ENCODE data around the gene HS6ST2.

The HS6ST2 gene

DNA sequence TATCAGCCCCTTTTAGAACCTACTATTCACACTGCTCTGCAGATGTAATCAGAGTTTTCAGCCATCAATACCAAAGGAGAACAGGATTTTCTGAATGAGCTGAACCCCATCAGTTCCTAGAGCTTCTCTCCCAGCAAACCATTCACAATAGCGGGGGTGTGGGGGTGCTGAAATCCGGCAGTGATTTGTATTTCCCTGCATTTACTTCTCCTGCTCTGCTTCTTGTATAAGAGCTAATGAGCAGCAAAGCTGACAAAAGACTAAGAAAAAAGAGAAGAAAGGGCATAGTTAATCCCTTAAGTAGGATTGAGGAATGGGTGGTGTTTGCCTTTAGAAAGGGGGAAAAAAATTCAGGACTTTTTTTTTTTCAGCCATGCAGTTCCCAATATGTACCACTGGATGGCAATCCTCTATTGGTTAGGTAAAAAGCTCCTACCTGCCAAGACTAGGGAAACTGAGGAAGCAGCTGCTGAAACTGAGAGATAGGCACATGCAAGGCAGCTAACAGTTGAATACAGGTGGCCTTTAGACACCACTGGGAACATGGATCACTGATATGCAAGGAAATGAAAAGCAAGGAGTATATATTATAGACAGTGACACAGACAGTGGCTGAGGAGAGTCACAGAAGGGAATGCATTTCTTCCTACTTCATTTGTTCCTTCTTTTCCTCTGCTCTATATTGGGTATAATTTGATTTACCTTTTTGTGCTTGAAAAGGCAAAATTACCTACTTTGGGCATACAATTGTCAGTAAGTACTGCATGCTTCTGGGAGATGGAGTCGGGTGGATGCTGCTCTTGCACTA lies 217.9 kb downstream of the HS6ST2 start:
- peak; percentile 4 for DNase-seq (ENCODE audit: low read depth)
- no peak overlapping the region for H3K4me3 ChIP-seq (replicated peaks; ENCODE audit: low read depth, low read length)
- TF ChIP-seq, protein P1, sequence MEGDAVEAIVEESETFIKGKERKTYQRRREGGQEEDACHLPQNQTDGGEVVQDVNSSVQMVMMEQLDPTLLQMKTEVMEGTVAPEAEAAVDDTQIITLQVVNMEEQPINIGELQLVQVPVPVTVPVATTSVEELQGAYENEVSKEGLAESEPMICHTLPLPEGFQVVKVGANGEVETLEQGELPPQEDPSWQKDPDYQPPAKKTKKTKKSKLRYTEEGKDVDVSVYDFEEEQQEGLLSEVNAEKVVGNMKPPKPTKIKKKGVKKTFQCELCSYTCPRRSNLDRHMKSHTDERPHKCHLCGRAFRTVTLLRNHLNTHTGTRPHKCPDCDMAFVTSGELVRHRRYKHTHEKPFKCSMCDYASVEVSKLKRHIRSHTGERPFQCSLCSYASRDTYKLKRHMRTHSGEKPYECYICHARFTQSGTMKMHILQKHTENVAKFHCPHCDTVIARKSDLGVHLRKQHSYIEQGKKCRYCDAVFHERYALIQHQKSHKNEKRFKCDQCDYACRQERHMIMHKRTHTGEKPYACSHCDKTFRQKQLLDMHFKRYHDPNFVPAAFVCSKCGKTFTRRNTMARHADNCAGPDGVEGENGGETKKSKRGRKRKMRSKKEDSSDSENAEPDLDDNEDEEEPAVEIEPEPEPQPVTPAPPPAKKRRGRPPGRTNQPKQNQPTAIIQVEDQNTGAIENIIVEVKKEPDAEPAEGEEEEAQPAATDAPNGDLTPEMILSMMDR (IDR thresholded peaks at IDR 0.05; ENCODE audit: low read length, missing control alignments) = peak; percentile 63

- TF ChIP-seq, protein P1 (IDR thresholded peaks at IDR 0.05; ENCODE audit: low read length, missing control alignments) = no peak
- H3K4me3 ChIP-seq (replicated peaks; ENCODE audit: low read depth, low read length) = no peak overlapping the region
- DNase-seq (ENCODE audit: low read depth) = no peak
Observed at GRCh38 chrX:132738951-132739350, 219.5 kb downstream of the HS6ST2 start.

GRCh38 chrX:132737743-132738142 lies 220.7 kb downstream of the HS6ST2 start:
- TF ChIP-seq, protein P1 (IDR thresholded peaks at IDR 0.05; ENCODE audit: low read length, missing control alignments) = no peak
- H3K4me3 ChIP-seq (replicated peaks; ENCODE audit: low read depth, low read length) = no peak overlapping the region
- no peak for DNase-seq (ENCODE audit: low read depth)

DNA sequence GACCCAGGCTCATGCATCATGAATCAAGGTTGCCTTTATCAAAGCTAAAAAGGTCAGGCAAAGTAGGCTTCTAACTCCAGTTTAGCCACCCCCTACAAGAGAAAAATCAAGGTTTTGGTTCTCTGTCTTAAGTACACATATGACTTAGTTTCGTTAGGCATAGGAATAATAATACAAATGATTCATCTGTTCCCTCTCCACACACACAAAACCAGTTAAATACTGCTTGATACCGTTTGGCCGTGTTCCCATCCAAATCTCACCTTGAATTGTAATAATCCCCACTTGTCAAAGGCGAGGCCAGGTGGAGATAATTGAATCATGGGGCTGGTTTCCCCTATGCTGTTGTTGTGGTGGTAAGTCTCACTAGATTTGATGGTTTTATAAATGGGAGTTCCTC lies 226.2 kb downstream of the HS6ST2 start:
- no peak for DNase-seq (ENCODE audit: low read depth)
- TF ChIP-seq, protein P1 (IDR thresholded peaks at IDR 0.05; ENCODE audit: low read length, missing control alignments) = no peak
- H3K4me3 ChIP-seq (replicated peaks; ENCODE audit: low read depth, low read length) = no peak overlapping the region

GRCh38 chrX:132730726-132731125 lies 227.7 kb downstream of the HS6ST2 start:
- TF ChIP-seq, protein P1 (IDR thresholded peaks at IDR 0.05; ENCODE audit: low read length, missing control alignments) = no peak
- DNase-seq (ENCODE audit: low read depth) = no peak

DNA sequence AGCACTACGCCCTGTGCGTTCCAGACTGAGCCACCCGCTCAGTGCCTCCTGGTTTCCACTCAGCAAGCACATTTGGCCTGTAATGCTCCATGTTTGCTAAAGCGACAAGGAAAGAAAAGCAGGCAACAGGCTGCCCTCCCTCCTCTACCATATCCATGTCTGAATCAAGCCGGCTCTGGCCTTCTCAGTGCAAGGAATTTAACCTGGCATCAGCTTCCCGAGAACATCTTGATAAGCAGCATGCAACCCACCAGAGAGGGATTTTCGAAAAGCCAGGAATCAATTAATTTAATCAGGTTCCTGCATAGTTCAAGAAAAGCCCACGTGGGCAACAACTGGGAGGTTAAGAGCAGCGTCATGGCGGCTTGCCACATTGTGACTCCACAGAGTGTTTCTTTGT lies 228.2 kb downstream of the HS6ST2 start:
- TF ChIP-seq, protein P1 (IDR thresholded peaks at IDR 0.05; ENCODE audit: low read length, missing control alignments) = no peak
- no peak for DNase-seq (ENCODE audit: low read depth)
- H3K4me3 ChIP-seq (replicated peaks; ENCODE audit: low read depth, low read length) = no peak overlapping the region

More at GRCh38 chrX:132730726-132731125, 227.7 kb downstream of the HS6ST2 start:
- H3K4me3 ChIP-seq (replicated peaks; ENCODE audit: low read depth, low read length) = no peak overlapping the region

GRCh38 chrX:132728296-132728695 lies 230.1 kb downstream of the HS6ST2 start:
- TF ChIP-seq, protein P1 (IDR thresholded peaks at IDR 0.05; ENCODE audit: low read length, missing control alignments) = no peak
- no peak for DNase-seq (ENCODE audit: low read depth)
- no peak overlapping the region for H3K4me3 ChIP-seq (replicated peaks; ENCODE audit: low read depth, low read length)
